ENCODE measurements around the gene ZNF358. TPM values are rescaled to one million over a fixed set of nuclear protein-coding genes. Genes with fewer than 3 reads are reported as not detected.

Gene ZNF358
- total and polyA plus RNA-seq, 4 donors = 12.3 to 96.0 (median 59.6) TPM

DNA sequence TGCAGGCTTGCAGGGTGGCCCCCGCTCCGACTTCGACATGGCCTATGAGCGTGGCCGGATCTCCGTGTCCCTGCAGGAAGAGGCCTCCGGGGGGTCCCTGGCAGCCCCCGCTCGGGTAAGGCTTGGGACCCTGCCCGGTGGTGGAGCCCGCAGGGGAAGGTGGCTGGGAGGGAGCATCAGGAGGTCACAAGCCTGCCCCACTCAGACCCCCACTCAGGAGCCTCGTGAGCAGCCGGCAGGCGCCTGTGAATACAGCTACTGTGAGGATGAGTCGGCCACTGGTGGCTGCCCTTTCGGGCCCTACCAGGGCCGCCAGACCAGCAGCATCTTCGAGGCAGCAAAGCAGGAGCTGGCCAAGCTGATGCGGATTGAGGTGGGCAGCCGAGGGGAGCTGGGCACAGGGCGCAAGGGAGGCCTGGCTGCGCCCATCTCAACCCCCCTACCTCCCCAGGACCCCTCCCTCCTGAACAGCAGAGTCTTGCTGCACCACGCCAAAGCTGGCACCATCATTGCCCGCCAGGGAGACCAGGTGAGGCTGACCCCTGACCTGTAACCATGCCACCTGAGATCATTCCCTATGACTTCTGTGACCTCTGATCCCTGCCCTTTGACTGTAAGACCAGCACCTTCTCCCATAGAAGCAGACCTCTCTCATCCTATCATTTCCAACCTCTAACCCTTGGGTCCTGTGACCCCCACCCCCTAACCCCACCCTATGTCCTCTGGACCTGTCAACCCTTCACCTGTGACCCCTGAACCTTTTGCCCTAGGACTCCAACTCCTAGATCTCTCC, 26.8 kb downstream of the ZNF358 start:
- no peaks in the 10 kb centered on the region for H3K27me3 ChIP-seq (ENCODE audit: control insufficient read depth, insufficient read depth, low read length)
- no peak overlapping the region for H3K4me3 ChIP-seq (ENCODE audit: low read depth, low read length)
- H3K9me3 ChIP-seq (ENCODE audit: control insufficient read depth, insufficient read depth, low read length) = no peaks in the 10 kb centered on the region
- peaks cover 75% of the 10 kb centered on the region for H3K36me3 ChIP-seq (ENCODE audit: control insufficient read depth, insufficient read depth, low read length)
- H3K4me1 ChIP-seq (ENCODE audit: control insufficient read depth, insufficient read depth, low read length) = no peaks in the 10 kb centered on the region
- no peak for DNase-seq (ENCODE audit: low read depth in 4 of 6, low spot score in 6 of 6)
- WGBS (ENCODE audit: insufficient coverage) = 96% methylated on average over 24 of the region's 24 CpGs
- peak overlapping the region; percentile 25 for H3K27ac ChIP-seq (ENCODE audit: low read depth, low read length)

GRCh38 chr19:7544626-7545025, 28.7 kb downstream of the ZNF358 start:
- no peak overlapping the region for H3K27ac ChIP-seq (ENCODE audit: low read depth, low read length)

DNA sequence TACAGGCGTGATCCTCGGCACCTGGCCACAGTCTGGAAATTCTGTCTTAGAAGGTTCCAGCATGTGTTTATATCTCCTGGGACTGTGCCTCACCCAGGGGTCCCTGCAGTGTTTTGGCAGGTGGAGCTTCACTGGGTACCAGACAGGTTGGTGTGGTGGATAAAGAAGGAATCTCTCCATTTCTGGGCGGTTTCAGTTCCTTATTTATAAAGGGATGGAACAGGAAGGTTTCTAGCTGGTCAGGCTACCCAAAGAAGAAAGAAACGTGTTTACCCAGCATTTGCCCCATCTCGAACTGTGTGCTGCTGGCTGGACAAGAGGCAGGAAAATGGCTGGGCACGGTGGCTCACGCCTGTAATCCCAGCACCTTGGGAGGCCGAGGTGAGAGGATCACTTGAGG, 29.4 kb downstream of the ZNF358 start:
- Histone ChIP-seq H3K9me3 (ENCODE audit: control insufficient read depth, insufficient read depth, low read length) (no peaks in the 10 kb centered on the region), H3K27me3 (ENCODE audit: control insufficient read depth, insufficient read depth, low read length) (no peaks in the 10 kb centered on the region), H3K4me1 (ENCODE audit: control insufficient read depth, insufficient read depth, low read length) (peaks cover under 1% of the 10 kb centered on the region), H3K4me3 (ENCODE audit: low read depth, low read length) (no peak overlapping the region), H3K36me3 (ENCODE audit: control insufficient read depth, insufficient read depth, low read length) (peaks cover 60% of the 10 kb centered on the region), H3K27ac (ENCODE audit: low read depth, low read length) (no peak overlapping the region)
- DNase-seq (ENCODE audit: low read depth in 4 of 6, low spot score in 6 of 6) = no peak
- 78% methylated on average over 8 of the region's 8 CpGs for WGBS (ENCODE audit: insufficient coverage)

More at GRCh38 chr19:7544626-7545025, 28.7 kb downstream of the ZNF358 start:
- WGBS (ENCODE audit: insufficient coverage) = 88% methylated on average over 3 of the region's 3 CpGs
- no peak for DNase-seq (ENCODE audit: low read depth in 4 of 6, low spot score in 6 of 6)
- Histone ChIP-seq H3K27me3 (ENCODE audit: control insufficient read depth, insufficient read depth, low read length) (no peaks in the 10 kb centered on the region), H3K4me3 (ENCODE audit: low read depth, low read length) (no peak overlapping the region), H3K36me3 (ENCODE audit: control insufficient read depth, insufficient read depth, low read length) (peaks cover 60% of the 10 kb centered on the region), H3K4me1 (ENCODE audit: control insufficient read depth, insufficient read depth, low read length) (no peaks in the 10 kb centered on the region), H3K9me3 (ENCODE audit: control insufficient read depth, insufficient read depth, low read length) (no peaks in the 10 kb centered on the region)

DNA sequence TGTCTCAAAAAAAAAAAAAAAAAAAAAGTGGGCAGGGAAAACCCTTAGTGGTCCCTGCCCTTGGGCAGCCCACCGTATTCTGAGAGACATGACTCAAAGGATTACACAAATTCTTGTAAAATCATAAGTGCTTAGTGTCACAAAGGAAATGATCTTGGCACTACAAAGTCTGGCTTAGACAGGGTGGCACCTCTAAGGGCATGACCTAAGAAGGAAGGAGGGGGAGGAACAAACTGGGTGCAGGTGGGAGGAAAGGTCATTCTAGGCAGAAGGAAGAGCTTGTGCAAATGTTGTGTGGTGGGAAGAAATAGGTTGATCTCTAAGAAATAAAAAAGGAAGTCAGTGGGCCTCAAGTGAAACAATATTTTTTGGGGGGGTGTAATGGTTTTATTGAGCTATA, 30.0 kb downstream of the ZNF358 start:
- no peaks in the 10 kb centered on the region for H3K27me3 ChIP-seq (ENCODE audit: control insufficient read depth, insufficient read depth, low read length)
- H3K9me3 ChIP-seq (ENCODE audit: control insufficient read depth, insufficient read depth, low read length) = no peaks in the 10 kb centered on the region
- no peak for DNase-seq (ENCODE audit: low read depth in 4 of 6, low spot score in 6 of 6)
- H3K4me3 ChIP-seq (ENCODE audit: low read depth, low read length) = no peak overlapping the region
- no peak overlapping the region for H3K27ac ChIP-seq (ENCODE audit: low read depth, low read length)
- H3K4me1 ChIP-seq (ENCODE audit: control insufficient read depth, insufficient read depth, low read length) = peaks cover 6% of the 10 kb centered on the region
- WGBS (ENCODE audit: insufficient coverage) = 100% methylated on average over 1 of the region's 1 CpG
- peaks cover 60% of the 10 kb centered on the region for H3K36me3 ChIP-seq (ENCODE audit: control insufficient read depth, insufficient read depth, low read length)

- DNase-seq (ENCODE audit: low read depth in 4 of 6, low spot score in 6 of 6) = no peak
- no peaks in the 10 kb centered on the region for H3K9me3 ChIP-seq (ENCODE audit: control insufficient read depth, insufficient read depth, low read length)
- no peaks in the 10 kb centered on the region for H3K27me3 ChIP-seq (ENCODE audit: control insufficient read depth, insufficient read depth, low read length)
- H3K4me3 ChIP-seq (ENCODE audit: low read depth, low read length) = no peak overlapping the region
- H3K36me3 ChIP-seq (ENCODE audit: control insufficient read depth, insufficient read depth, low read length) = peaks cover 48% of the 10 kb centered on the region
- no peak overlapping the region for H3K27ac ChIP-seq (ENCODE audit: low read depth, low read length)
- H3K4me1 ChIP-seq (ENCODE audit: control insufficient read depth, insufficient read depth, low read length) = peaks cover 16% of the 10 kb centered on the region
- WGBS (ENCODE audit: insufficient coverage) = 100% methylated on average over 1 of the region's 3 CpGs
Measured at GRCh38 chr19:7547159-7547558, 31.3 kb downstream of the ZNF358 start.

GRCh38 chr19:7549429-7550148, 33.7 kb downstream of the ZNF358 start:
- H3K9me3 ChIP-seq (ENCODE audit: control insufficient read depth, insufficient read depth, low read length) = no peaks in the 10 kb centered on the region
- no peak for DNase-seq (ENCODE audit: low read depth in 4 of 6, low spot score in 6 of 6)
- no peak overlapping the region for H3K27ac ChIP-seq (ENCODE audit: low read depth, low read length)
- H3K36me3 ChIP-seq (ENCODE audit: control insufficient read depth, insufficient read depth, low read length) = peaks cover 37% of the 10 kb centered on the region
- no peaks in the 10 kb centered on the region for H3K27me3 ChIP-seq (ENCODE audit: control insufficient read depth, insufficient read depth, low read length)
- H3K4me1 ChIP-seq (ENCODE audit: control insufficient read depth, insufficient read depth, low read length) = peaks cover 16% of the 10 kb centered on the region
- no peak overlapping the region for H3K4me3 ChIP-seq (ENCODE audit: low read depth, low read length)
- 95% methylated on average over 36 of the region's 36 CpGs for WGBS (ENCODE audit: insufficient coverage)

DNA sequence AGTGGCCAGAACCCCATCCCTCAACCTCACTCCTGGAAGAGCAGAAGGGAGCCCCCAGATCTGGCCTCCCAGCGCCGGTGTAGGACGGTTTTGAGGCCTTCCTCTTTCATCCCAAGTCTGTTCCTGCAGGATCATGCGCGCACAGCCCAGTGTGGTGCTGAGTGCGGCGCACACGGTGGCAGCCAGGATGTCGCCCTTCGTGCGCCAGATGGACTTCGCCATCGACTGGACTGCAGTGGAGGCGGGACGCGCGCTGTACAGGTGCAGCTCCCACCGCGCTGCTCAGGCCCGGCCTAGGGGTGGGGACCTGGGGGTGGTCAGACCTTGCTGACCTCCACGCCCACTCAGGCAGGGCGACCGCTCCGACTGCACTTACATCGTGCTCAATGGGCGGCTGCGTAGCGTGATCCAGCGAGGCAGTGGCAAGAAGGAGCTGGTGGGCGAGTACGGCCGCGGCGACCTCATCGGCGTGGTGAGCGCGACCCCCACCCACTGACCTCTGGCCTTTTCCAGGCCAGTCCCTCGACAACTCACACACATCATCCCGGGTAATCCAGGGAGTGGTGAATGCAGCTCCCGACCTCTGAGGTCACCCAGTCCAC, 34.4 kb downstream of the ZNF358 start:
- Histone ChIP-seq H3K36me3 (ENCODE audit: control insufficient read depth, insufficient read depth, low read length) (peaks cover 37% of the 10 kb centered on the region), H3K9me3 (ENCODE audit: control insufficient read depth, insufficient read depth, low read length) (no peaks in the 10 kb centered on the region), H3K27ac (ENCODE audit: low read depth, low read length) (no peak overlapping the region), H3K4me1 (ENCODE audit: control insufficient read depth, insufficient read depth, low read length) (peaks cover 16% of the 10 kb centered on the region), H3K27me3 (ENCODE audit: control insufficient read depth, insufficient read depth, low read length) (no peaks in the 10 kb centered on the region), H3K4me3 (ENCODE audit: low read depth, low read length) (no peak overlapping the region)
- no peak for DNase-seq (ENCODE audit: low read depth in 4 of 6, low spot score in 6 of 6)
- WGBS (ENCODE audit: insufficient coverage) = 92% methylated on average over 39 of the region's 41 CpGs

GRCh38 chr19:7550987-7551761, 35.3 kb downstream of the ZNF358 start:
- Histone ChIP-seq H3K27ac (ENCODE audit: low read depth, low read length) (no peak overlapping the region), H3K4me3 (ENCODE audit: low read depth, low read length) (peak overlapping the region; percentile 33), H3K27me3 (ENCODE audit: control insufficient read depth, insufficient read depth, low read length) (no peaks in the 10 kb centered on the region), H3K9me3 (ENCODE audit: control insufficient read depth, insufficient read depth, low read length) (no peaks in the 10 kb centered on the region), H3K36me3 (ENCODE audit: control insufficient read depth, insufficient read depth, low read length) (peaks cover 43% of the 10 kb centered on the region), H3K4me1 (ENCODE audit: control insufficient read depth, insufficient read depth, low read length) (peaks cover 16% of the 10 kb centered on the region)
- peak; percentile 76 to 99 (median 91) for DNase-seq (ENCODE audit: low read depth in 4 of 6, low spot score in 6 of 6)
- 14% methylated on average over 41 of the region's 51 CpGs for WGBS (ENCODE audit: insufficient coverage)

- H3K27me3 ChIP-seq (ENCODE audit: control insufficient read depth, insufficient read depth, low read length) = no peaks in the 10 kb centered on the region
- peaks cover 59% of the 10 kb centered on the region for H3K36me3 ChIP-seq (ENCODE audit: control insufficient read depth, insufficient read depth, low read length)
- 80% methylated on average over 2 of the region's 2 CpGs for WGBS (ENCODE audit: insufficient coverage)
- H3K4me1 ChIP-seq (ENCODE audit: control insufficient read depth, insufficient read depth, low read length) = peaks cover 16% of the 10 kb centered on the region
- H3K9me3 ChIP-seq (ENCODE audit: control insufficient read depth, insufficient read depth, low read length) = no peaks in the 10 kb centered on the region
- no peak for DNase-seq (ENCODE audit: low read depth in 4 of 6, low spot score in 6 of 6)
- no peak overlapping the region for H3K27ac ChIP-seq (ENCODE audit: low read depth, low read length)
- H3K4me3 ChIP-seq (ENCODE audit: low read depth, low read length) = no peak overlapping the region
Measured at GRCh38 chr19:7552781-7553180, 36.9 kb downstream of the ZNF358 start.

All from spinal cord (tissue), 10 donors.